Measurements from ENCODE around the gene PMEL. TPM values are rescaled to one million over a fixed set of nuclear protein-coding genes. Genes with fewer than 3 reads are reported as not detected.

The PMEL gene
- total and polyA plus RNA-seq, 2 of the 8 experiments (the other 6 are each of a cell fraction or from before 2014, with no cell fraction given), result 120 to 382 TPM

DNA sequence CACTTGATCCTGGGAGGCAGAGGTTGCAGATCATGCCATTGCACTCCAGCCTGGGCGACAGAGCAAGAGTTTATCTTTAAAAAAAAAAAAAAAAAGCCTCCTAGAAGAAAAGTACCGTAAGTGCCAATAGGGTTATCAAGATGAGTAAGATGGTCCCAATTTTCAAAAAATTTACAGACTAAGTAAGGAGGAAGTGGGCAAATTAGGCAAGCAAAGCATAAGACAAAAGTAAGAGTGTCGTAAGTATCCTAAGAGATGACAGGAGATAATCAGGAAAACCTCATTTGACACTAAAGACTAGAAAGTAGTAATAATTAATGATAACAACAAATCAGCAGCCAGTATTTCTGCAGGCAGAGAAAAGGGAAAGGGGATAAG, 50.4 kb downstream of the PMEL start:
- Histone ChIP-seq H2BK120ac (replicated peaks; ENCODE audit: low read depth, low read length) (no peak overlapping the region), H3K14ac (ENCODE audit: insufficient read length) (no peak overlapping the region), H3K18ac (ENCODE audit: extremely low read depth, low read length) (no peak overlapping the region), H2BK15ac (ENCODE audit: low read length) (no peak overlapping the region), H2BK12ac (ENCODE audit: low read depth, low read length) (no peak overlapping the region), H3K4ac (replicated peaks; ENCODE audit: insufficient read length, low read depth, low read length) (no peak overlapping the region), H3K9me3 (ENCODE audit: insufficient read depth in 2 of 2, low read depth in 1 of 2, low read length in 1 of 2) (no peaks in the 10 kb centered on the region), H3K4me1 (replicated peaks in 1 of 4; ENCODE audit: control insufficient read depth in 3 of 4, insufficient read depth in 4 of 4, low read length in 3 of 4) (no peaks in the 10 kb centered on the region), H3K23me2 (ENCODE audit: low read depth, low read length) (no peaks in the 10 kb centered on the region), H3K27ac (ENCODE audit: low read depth, low read length) (no peak overlapping the region), H4K91ac (replicated peaks; ENCODE audit: insufficient read length, low read length) (no peak overlapping the region), H2BK5ac (ENCODE audit: low read depth, low read length) (no peak overlapping the region), H3K4me2 (ENCODE audit: insufficient read depth in 1 of 2, low read depth in 2 of 2, low read length in 2 of 2) (no peak overlapping the region), H2AFZ (ENCODE audit: low read length) (no peak overlapping the region), H3K23ac (ENCODE audit: insufficient read length) (no peak overlapping the region), H2BK20ac (ENCODE audit: low read length) (no peak overlapping the region), H3K56ac (replicated peaks; ENCODE audit: insufficient read length, low read depth, low read length) (no peak overlapping the region), H4K20me1 (replicated peaks in 1 of 2; ENCODE audit: control insufficient read depth in 1 of 2, insufficient read depth in 2 of 2, low read length in 2 of 2) (peaks cover 3 to 5% of the 10 kb centered on the region in 2 experiments), H3K27me3 (replicated peaks in 1 of 4; ENCODE audit: control insufficient read depth in 3 of 4, extremely low read depth in 1 of 4, insufficient read depth in 3 of 4, low read length in 3 of 4) (no peaks in the 10 kb centered on the region), H3K4me3 (ENCODE audit: extremely low read depth in 1 of 4, insufficient read depth in 2 of 4, low read depth in 3 of 4, low read length in 4 of 4) (no peak overlapping the region), H4K8ac (ENCODE audit: extremely low read depth, insufficient read depth, low read length) (no peak overlapping the region), H3K79me1 (ENCODE audit: low read depth, low read length) (no peaks in the 10 kb centered on the region; the same call in 1 of the 2 replicates), H4K5ac (ENCODE audit: insufficient read length, low read depth, low read length) (no peak overlapping the region), H3K79me2 (ENCODE audit: control insufficient read depth in 1 of 2, insufficient read depth in 2 of 2, low read length in 2 of 2) (peaks cover 7 to 72% of the 10 kb centered on the region in 2 experiments; a peak in 3 of 4 replicates), H3K36me3 (ENCODE audit: control insufficient read depth in 2 of 4, insufficient read depth in 4 of 4, low read length in 3 of 4) (peaks cover 0 to 18% (median 1%) of the 10 kb centered on the region in 4 experiments; a peak in 1 of 8 replicates), H3K9ac (replicated peaks in 1 of 4; ENCODE audit: extremely low read depth in 1 of 4, low read depth in 3 of 4, low read length in 3 of 4) (no peak overlapping the region), H2AK5ac (ENCODE audit: low read depth, low read length) (no peak overlapping the region)
- DNase-seq (ENCODE audit: low read depth in 1 of 2, low spot score in 2 of 2) (no peak), FAIRE-seq (no peak)
- CTCF ChIA-PET (ENCODE audit: partially characterized antibody), result interaction anchor here (0.7 to 6.0 kb wide), 2 partner anchors 11 to 81 kb away, joined by 3 to 41 read pairs; partner anchors contain the start of gene PYM1
- TF ChIP-seq POLR2A (IDR thresholded peaks at IDR 0.05; ENCODE audit: control extremely low read depth in 1 of 2, low read depth in 2 of 2, low read length in 2 of 2), result no peak
- TF ChIP-seq SAP30 (IDR thresholded peaks at IDR 0.05; ENCODE audit: insufficient read depth, insufficient replicate concordance, low read length), result no peak
- no peak for TF ChIP-seq RAD21 (IDR thresholded peaks at IDR 0.05 in 1 of 2, conservative IDR thresholded peaks at IDR 0.05 in 1 of 2; ENCODE audit: low read depth in 2 of 2, low read length in 2 of 2)
- TF ChIP-seq NRF1 (IDR thresholded peaks at IDR 0.05; ENCODE audit: low read depth, low read length), result no peak
- POLR2A ChIA-PET (ENCODE audit: partially characterized antibody), result interaction anchor here (0.8 to 3.1 kb wide), 4 partner anchors 11 to 86 kb away, joined by 3 to 21 read pairs (median 5); partner anchors contain the start of gene DNAJC14
- WGBS, 2 experiments (ENCODE audit: extremely low coverage in 1 of 2, insufficient coverage in 1 of 2, insufficient read length in 1 of 2, insufficient replicate concordance in 2 of 2, low coverage in 1 of 2, low lambda C conversion rate in 2 of 2, missing lambda C conversion rate in 1 of 2), result 80% methylated on average over 3 of the region's 3 CpGs; no CpG with 5 or more reads in 1 of the 2 experiments

All from H1 (cell line).